Osteocyte (in vitro differentiated cells): ENCODE measurements around the gene SNAPIN. TPM values are rescaled to one million over a fixed set of nuclear protein-coding genes. Genes with fewer than 3 reads are reported as not detected.

ENCODE experiments used
- DNase-seq: peaks from one replicate; pipeline ENCODE4 v3.0.0; 2021; ENCODE audit warnings: mixed read lengths; ENCODE audit not compliant: unreplicated experiment; ENCODE audit errors: extremely low spot score
- H3K27ac Mint-ChIP-seq: one replicate; pipeline ENCODE4 v1.8.0; 2021; ENCODE audit warnings: mild to moderate bottlenecking, mixed read lengths; ENCODE audit not compliant: unreplicated experiment
- H3K27me3 Mint-ChIP-seq: one replicate; pipeline ENCODE4 v1.8.0; 2021; ENCODE audit warnings: mixed read lengths; ENCODE audit not compliant: unreplicated experiment
- H3K36me3 Mint-ChIP-seq: one replicate; pipeline ENCODE4 v1.8.0; 2021; ENCODE audit warnings: mixed read lengths; ENCODE audit not compliant: unreplicated experiment
- H3K4me1 Mint-ChIP-seq: one replicate; pipeline ENCODE4 v1.8.0; 2021; ENCODE audit warnings: mixed read lengths; ENCODE audit not compliant: unreplicated experiment
- H3K4me3 Mint-ChIP-seq: one replicate; pipeline ENCODE4 v1.8.0; 2021; ENCODE audit warnings: mild to moderate bottlenecking, moderate library complexity, mixed read lengths; ENCODE audit not compliant: unreplicated experiment
- H3K9me3 Mint-ChIP-seq: one replicate; pipeline ENCODE4 v1.8.0; 2021; ENCODE audit warnings: mixed read lengths; ENCODE audit not compliant: unreplicated experiment
- total RNA-seq: library from RNA; stranded (reverse); gene quantifications from 2 replicates; pipeline ENCODE4 v1.2.1, GENCODE V29; 2021
- TF ChIP-seq, protein P1 (sequence below): fragments of 200-600 bp; sonication (generic); IDR thresholded peaks from 2 replicates; pipeline ENCODE4 v1.5.0; 2021; ENCODE audit warnings: antibody characterized with exemption, mild to moderate bottlenecking, moderate library complexity

The SNAPIN gene
- total RNA-seq, 1 donor from 2014 or later = 46.3 TPM

DNA sequence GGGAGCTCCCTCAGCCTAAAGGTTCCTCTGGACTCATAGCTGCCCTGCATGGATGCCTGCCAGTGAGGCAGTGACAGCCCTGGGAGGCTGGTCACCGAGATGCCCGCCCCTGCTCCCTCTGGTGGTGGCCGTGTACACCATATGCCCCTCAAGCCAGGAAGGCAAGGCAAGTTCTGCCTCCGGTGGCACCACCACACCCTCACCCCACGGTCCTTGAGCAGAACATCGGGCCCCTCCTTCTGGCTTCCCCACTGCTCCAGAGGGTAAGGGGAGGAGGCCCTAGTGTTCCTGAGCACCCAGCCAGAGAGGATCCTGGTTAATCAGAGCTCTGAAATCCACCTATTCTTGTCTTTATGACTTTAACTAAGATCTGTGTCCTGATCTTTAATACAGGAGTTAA lies 40.8 kb upstream of the SNAPIN start:
- H3K27ac Mint-ChIP-seq = peak overlapping the region; percentile 57
- H3K4me3 Mint-ChIP-seq = no peak overlapping the region
- peaks cover 26% of the 10 kb centered on the region for H3K4me1 Mint-ChIP-seq
- TF ChIP-seq, protein P1, sequence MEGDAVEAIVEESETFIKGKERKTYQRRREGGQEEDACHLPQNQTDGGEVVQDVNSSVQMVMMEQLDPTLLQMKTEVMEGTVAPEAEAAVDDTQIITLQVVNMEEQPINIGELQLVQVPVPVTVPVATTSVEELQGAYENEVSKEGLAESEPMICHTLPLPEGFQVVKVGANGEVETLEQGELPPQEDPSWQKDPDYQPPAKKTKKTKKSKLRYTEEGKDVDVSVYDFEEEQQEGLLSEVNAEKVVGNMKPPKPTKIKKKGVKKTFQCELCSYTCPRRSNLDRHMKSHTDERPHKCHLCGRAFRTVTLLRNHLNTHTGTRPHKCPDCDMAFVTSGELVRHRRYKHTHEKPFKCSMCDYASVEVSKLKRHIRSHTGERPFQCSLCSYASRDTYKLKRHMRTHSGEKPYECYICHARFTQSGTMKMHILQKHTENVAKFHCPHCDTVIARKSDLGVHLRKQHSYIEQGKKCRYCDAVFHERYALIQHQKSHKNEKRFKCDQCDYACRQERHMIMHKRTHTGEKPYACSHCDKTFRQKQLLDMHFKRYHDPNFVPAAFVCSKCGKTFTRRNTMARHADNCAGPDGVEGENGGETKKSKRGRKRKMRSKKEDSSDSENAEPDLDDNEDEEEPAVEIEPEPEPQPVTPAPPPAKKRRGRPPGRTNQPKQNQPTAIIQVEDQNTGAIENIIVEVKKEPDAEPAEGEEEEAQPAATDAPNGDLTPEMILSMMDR = peak; percentile 70
- H3K27me3 Mint-ChIP-seq = no peaks in the 10 kb centered on the region
- H3K36me3 Mint-ChIP-seq = peaks cover 18% of the 10 kb centered on the region
- peak; percentile 88 for DNase-seq
- H3K9me3 Mint-ChIP-seq = no peaks in the 10 kb centered on the region

DNA sequence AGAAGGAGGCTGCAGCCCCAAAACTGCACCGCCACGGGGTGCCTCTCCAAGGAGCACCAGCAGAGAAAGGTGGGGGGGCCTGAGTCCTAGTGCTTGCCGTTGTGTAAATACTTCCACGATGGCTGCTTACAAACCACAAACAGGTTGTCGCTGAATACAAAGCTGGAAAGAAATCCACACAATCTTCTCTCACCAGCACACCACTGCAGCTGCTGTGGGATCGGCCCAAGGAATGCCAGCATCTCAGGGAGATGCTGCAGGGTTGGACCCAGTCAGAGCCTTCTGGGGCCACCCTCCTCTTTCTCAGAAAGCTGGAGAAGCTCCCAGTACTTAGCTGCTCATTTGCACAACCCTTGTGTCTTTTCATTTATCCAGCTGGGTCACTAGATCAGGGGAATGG lies 39.3 kb upstream of the SNAPIN start:
- no peaks in the 10 kb centered on the region for H3K27me3 Mint-ChIP-seq
- peaks cover 25% of the 10 kb centered on the region for H3K36me3 Mint-ChIP-seq
- DNase-seq = no peak
- H3K9me3 Mint-ChIP-seq = no peaks in the 10 kb centered on the region
- no peak overlapping the region for H3K4me3 Mint-ChIP-seq
- peaks cover 23% of the 10 kb centered on the region for H3K4me1 Mint-ChIP-seq
- TF ChIP-seq, protein P1 = no peak
- no peak overlapping the region for H3K27ac Mint-ChIP-seq

DNA sequence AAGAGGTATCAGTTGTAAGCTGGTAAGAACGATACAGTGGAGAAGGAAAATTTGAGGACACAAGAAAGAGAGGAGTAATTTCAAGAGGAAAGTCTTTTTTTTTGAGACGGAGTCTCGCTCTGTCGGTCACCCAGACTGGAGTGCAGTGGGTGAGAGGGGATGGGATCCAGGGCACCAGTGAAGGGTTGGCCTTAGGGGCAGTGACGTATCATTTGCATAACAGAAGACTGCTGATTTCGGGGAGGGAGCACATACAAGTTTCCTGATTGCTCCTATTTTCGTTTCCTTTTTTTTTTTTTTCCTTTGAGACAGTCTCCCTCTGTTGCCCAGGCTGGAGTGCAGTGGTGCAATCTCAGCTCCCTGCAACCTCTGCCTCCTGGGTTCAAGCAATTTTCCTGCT lies 35.4 kb upstream of the SNAPIN start:
- peak overlapping the region; percentile 54 for H3K27ac Mint-ChIP-seq
- no peak overlapping the region for H3K4me3 Mint-ChIP-seq
- peaks cover 31% of the 10 kb centered on the region for H3K36me3 Mint-ChIP-seq
- peaks cover 46% of the 10 kb centered on the region for H3K4me1 Mint-ChIP-seq
- no peak for DNase-seq
- TF ChIP-seq, protein P1 = no peak
- no peaks in the 10 kb centered on the region for H3K27me3 Mint-ChIP-seq
- H3K9me3 Mint-ChIP-seq = no peaks in the 10 kb centered on the region

DNA sequence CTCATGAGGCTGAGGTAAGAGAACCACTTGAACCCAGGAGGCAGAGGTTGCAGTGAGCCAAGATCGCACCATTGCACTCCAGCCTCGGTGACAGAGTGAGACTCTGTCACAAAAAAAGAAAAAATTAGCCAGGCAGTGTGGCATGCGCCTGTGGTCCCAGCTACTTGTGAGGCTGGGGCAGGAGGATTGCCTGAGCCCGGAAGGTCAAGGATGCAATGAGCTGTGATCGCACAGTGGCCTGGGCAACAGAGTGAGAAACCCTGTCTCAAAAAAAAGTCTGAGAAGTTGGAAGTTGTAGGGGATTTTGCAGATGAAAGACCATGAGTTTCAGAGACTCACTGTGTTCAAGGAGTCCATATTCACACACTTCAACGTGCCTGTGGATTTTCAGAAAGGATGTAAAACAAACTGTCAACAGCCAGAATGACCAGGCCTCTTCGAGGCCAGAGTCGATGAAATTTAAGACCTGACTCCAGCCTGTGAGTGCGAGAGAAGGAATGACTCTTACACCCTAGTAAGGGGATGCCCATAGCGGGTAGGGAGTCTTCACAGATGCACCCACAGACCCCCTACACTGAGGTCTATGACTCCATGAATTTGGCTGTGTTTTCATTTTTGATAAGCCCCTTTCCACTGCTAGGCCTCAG lies 33.4 kb upstream of the SNAPIN start:
- TF ChIP-seq, protein P1 = no peak
- Mint-ChIP-seq H3K4me1 (peaks cover 62% of the 10 kb centered on the region), H3K9me3 (no peaks in the 10 kb centered on the region), H3K27ac (peak overlapping the region; percentile 98), H3K4me3 (peak overlapping the region; percentile 53), H3K27me3 (no peaks in the 10 kb centered on the region), H3K36me3 (peaks cover 25% of the 10 kb centered on the region)
- DNase-seq = no peak

DNA sequence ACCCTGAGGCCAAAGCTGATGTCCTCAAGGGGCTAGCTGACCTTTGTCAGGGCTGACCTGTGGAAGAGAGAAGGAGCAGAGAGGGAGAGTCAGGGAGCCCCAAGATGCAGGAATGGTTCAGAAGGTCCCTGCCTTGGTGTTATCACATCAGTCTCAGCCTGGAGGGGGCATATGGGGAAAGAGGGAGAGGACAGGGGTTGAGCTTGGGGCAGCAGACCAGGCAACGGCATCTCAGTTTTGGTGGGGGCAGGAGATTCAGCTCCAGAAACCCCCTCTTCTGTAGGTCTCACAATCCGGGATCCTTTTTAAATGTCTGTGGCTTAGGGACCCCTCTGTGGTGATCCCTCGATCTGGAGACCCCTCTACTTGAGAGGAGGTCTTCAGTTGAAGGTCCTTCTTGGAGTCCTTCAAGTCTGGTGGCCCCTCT lies 32.0 kb upstream of the SNAPIN start:
- DNase-seq = no peak
- Mint-ChIP-seq H3K27me3 (no peaks in the 10 kb centered on the region), H3K4me1 (peaks cover 76% of the 10 kb centered on the region), H3K9me3 (no peaks in the 10 kb centered on the region), H3K36me3 (peaks cover 18% of the 10 kb centered on the region), H3K4me3 (peak overlapping the region; percentile 87), H3K27ac (peak overlapping the region; percentile 98)
- TF ChIP-seq, protein P1 = no peak
